Measurements from ENCODE around the gene FBLN1.
"Not testable (repeated sequence)": the region's sequence is repeated elsewhere in the genome, so short reads cannot be mapped to it uniquely, and the experiment has no call there.

FBLN1 gene

GRCh38 chr22:45524157-45524556 is 21.5 kb downstream of the FBLN1 start:
- H3K27ac Mint-ChIP-seq, result no peak overlapping the region
- H3K36me3 Mint-ChIP-seq, result no peaks in the 10 kb centered on the region
- H3K9me3 Mint-ChIP-seq (ENCODE audit: low read depth), result no peaks in the 10 kb centered on the region
- H3K27me3 Mint-ChIP-seq, result no peaks in the 10 kb centered on the region
- no peaks in the 10 kb centered on the region for H3K4me1 Mint-ChIP-seq (ENCODE audit: low read depth)
- no peak overlapping the region for H3K4me3 Mint-ChIP-seq

DNA sequence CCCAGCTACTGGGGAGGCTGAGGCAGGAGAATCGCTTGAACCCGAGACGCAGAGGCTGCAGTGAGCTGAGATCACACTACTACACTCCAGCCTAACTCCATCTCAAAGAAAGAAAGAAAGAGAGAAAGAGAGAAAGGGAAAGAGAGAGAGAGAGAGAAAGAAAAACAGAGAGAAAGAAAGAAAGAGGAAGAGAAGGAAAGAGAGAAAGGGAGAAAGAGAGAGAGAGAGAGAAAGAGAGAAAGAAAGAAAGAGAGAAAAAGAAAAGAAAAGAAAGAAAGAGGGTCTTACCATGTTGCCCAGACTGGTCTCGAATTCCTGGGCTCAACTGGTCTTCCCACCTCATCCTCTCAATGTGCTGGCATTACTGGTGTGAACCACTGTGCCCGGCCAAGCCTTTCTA is 22.3 kb downstream of the FBLN1 start:
- Mint-ChIP-seq H3K9me3 (ENCODE audit: low read depth) (no peaks in the 10 kb centered on the region), H3K27me3 (no peaks in the 10 kb centered on the region), H3K27ac (no peak overlapping the region), H3K36me3 (no peaks in the 10 kb centered on the region), H3K4me3 (no peak overlapping the region), H3K4me1 (ENCODE audit: low read depth) (no peaks in the 10 kb centered on the region)

DNA sequence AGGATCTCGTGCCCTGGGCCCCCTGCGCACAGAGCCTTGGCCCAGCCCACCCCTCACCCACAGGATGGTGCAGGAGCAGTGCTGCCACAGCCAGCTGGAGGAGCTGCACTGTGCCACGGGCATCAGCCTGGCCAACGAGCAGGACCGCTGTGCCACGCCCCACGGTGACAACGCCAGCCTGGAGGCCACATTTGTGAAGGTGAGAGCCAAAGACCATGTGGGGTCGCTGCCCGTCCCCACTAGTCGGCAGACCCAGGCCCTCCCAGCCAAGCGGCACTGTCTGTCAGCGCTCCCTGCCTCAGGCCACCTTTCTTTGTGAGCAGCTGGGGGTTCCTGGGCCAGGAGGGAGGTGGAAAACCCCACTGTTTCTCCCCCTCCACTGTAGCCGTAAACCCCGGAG is 22.8 kb downstream of the FBLN1 start:
- no peaks in the 10 kb centered on the region for H3K9me3 Mint-ChIP-seq (ENCODE audit: low read depth)
- no peaks in the 10 kb centered on the region for H3K36me3 Mint-ChIP-seq
- H3K4me3 Mint-ChIP-seq, result no peak overlapping the region
- H3K27me3 Mint-ChIP-seq, result no peaks in the 10 kb centered on the region
- H3K4me1 Mint-ChIP-seq (ENCODE audit: low read depth), result no peaks in the 10 kb centered on the region
- no peak overlapping the region for H3K27ac Mint-ChIP-seq

GRCh38 chr22:45526281-45526680 is 23.6 kb downstream of the FBLN1 start:
- no peaks in the 10 kb centered on the region for H3K36me3 Mint-ChIP-seq
- no peak overlapping the region for H3K27ac Mint-ChIP-seq
- no peaks in the 10 kb centered on the region for H3K4me1 Mint-ChIP-seq (ENCODE audit: low read depth)
- H3K27me3 Mint-ChIP-seq, result no peaks in the 10 kb centered on the region
- H3K9me3 Mint-ChIP-seq (ENCODE audit: low read depth), result no peaks in the 10 kb centered on the region
- no peak overlapping the region for H3K4me3 Mint-ChIP-seq

DNA sequence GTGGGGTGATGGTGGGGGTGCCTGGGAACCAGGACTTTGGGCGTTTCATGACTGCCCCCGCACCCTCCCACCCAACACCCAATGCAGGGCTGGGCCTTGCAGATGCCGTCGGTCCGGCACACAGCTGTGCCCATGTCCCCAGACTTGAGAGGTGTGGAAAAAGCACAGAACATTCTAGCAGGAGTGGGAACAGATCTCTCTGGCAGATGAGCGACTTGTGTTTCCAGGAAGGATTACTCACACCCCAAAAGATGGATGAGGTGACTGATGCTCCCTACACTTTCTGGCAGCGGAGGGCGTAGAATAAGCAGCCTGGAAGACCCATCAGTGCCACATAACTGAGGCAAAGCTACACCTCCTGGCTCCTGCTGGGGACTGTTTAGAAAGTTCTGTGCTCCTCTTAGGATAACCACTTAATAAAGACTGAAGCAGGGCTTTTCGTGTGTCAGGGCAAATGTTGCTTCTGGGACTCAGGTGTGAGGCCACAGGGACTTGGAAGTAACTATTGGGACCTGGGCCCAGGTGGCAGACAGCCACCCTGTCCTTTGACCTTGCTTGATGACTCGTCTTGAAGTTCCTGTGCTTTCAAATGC is 24.2 kb downstream of the FBLN1 start:
- H3K4me3 Mint-ChIP-seq, result no peak overlapping the region
- H3K27me3 Mint-ChIP-seq, result no peaks in the 10 kb centered on the region
- no peaks in the 10 kb centered on the region for H3K9me3 Mint-ChIP-seq (ENCODE audit: low read depth)
- no peak overlapping the region for H3K27ac Mint-ChIP-seq
- no peaks in the 10 kb centered on the region for H3K4me1 Mint-ChIP-seq (ENCODE audit: low read depth)
- no peaks in the 10 kb centered on the region for H3K36me3 Mint-ChIP-seq

- Mint-ChIP-seq H3K4me3 (no peak overlapping the region), H3K4me1 (ENCODE audit: low read depth) (no peaks in the 10 kb centered on the region), H3K9me3 (ENCODE audit: low read depth) (no peaks in the 10 kb centered on the region), H3K36me3 (no peaks in the 10 kb centered on the region), H3K27ac (no peak overlapping the region), H3K27me3 (no peaks in the 10 kb centered on the region)
Measured at GRCh38 chr22:45527456-45527855, 24.8 kb downstream of the FBLN1 start.

DNA sequence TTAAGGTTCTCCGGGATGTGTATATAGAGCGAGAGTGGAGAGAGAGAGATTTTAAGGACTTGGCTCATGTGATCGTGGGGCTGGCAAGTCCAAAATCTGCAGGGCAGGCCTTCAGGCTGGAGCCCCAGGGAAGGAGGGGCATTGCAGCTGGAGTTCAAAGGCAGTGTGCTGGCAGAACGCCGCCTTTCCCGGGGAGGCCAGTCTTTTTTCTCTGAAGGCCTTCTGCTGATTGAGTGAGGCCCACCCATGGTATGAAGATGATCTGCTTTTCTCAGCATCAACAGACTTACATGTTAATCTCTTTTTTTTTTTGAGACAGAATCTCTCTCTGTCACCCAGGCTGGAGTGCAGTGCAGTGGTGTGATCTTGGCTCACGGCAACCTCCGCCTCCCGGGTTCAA is 25.4 kb downstream of the FBLN1 start:
- no peak overlapping the region for H3K27ac Mint-ChIP-seq
- no peak overlapping the region for H3K4me3 Mint-ChIP-seq
- no peaks in the 10 kb centered on the region for H3K4me1 Mint-ChIP-seq (ENCODE audit: low read depth)
- no peaks in the 10 kb centered on the region for H3K9me3 Mint-ChIP-seq (ENCODE audit: low read depth)
- H3K36me3 Mint-ChIP-seq, result no peaks in the 10 kb centered on the region
- no peaks in the 10 kb centered on the region for H3K27me3 Mint-ChIP-seq

- Mint-ChIP-seq H3K4me1 (ENCODE audit: low read depth) (no peaks in the 10 kb centered on the region), H3K27me3 (no peaks in the 10 kb centered on the region), H3K9me3 (ENCODE audit: low read depth) (no peaks in the 10 kb centered on the region), H3K36me3 (no peaks in the 10 kb centered on the region), H3K4me3 (no peak overlapping the region), H3K27ac (no peak overlapping the region)
Measured at GRCh38 chr22:45529105-45529504, 26.4 kb downstream of the FBLN1 start.

DNA sequence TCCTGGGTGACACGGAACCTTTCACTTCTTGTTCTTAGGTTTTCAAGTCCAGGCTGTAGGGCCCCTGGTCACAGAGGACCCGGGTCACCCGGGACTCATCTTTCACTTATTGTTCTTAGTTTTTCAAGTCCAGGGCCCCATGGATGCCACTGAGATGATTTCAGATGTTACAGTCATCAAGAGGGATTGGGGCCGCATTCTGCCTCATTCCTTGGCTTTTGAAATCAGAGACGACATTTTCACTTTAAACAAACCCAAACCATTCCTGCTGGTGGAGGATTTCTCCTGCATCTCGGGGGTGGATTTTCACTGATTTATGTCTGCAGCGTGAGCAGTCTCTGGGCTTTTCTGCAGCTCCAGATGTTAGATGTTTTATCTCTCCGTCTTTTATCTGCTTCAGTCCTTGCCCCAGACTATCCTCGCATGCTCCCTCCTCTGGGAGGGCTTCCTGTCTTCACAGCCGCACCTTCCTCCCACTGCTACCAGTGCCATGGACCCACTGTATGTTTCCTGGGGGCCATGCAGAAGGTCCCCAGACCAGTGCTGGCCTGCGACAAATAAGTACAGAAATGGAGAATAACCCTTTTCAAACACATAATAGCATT is 27.4 kb downstream of the FBLN1 start:
- Mint-ChIP-seq H3K27ac (no peak overlapping the region), H3K36me3 (no peaks in the 10 kb centered on the region), H3K27me3 (no peaks in the 10 kb centered on the region), H3K9me3 (ENCODE audit: low read depth) (no peaks in the 10 kb centered on the region), H3K4me3 (no peak overlapping the region), H3K4me1 (ENCODE audit: low read depth) (no peaks in the 10 kb centered on the region)

DNA sequence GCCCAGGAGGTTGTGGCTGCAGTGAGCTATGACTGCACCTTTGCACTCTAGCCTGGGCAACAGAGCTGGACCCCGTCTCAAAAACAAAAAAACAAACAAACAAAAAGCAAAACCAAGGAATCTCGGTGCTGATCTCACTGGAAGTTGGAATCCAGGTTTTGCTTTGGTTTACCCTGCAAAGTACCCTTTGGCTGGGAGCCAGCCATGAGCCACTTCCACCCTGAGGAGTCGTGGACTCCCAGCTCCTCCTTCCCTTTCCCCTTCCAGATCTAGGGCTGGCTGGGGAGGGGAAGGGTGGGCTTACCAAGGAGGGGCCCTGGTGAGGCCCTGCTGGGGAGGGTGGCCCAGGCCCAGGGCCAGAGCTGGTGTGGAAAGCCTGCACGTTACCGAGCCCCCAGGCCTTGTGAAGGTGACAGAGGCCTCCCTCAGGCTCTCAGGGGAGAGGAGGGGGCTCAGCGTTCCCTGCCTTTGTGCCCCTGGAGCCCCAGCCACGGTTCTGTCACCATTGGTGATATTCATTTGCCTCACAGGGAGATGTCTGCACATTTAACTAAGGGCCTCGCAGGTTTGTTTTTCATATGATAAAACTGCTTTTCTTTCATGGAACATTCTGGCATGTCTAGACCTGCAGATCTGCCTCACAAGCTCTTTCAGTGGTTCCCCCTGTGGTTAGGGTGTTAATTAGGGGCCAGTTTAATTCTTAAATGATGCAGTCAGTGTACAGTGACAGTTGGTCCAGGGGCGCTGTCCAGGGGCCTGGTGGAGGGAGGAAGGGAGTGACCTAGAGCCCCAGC is 29.0 kb downstream of the FBLN1 start:
- H3K4me3 Mint-ChIP-seq, result no peak overlapping the region
- no peaks in the 10 kb centered on the region for H3K36me3 Mint-ChIP-seq
- no peak overlapping the region for H3K27ac Mint-ChIP-seq
- H3K27me3 Mint-ChIP-seq, result no peaks in the 10 kb centered on the region
- H3K9me3 Mint-ChIP-seq (ENCODE audit: low read depth), result no peaks in the 10 kb centered on the region
- H3K4me1 Mint-ChIP-seq (ENCODE audit: low read depth), result no peaks in the 10 kb centered on the region

- no peak overlapping the region for H3K4me3 Mint-ChIP-seq
- H3K4me1 Mint-ChIP-seq (ENCODE audit: low read depth), result no peaks in the 10 kb centered on the region
- H3K27ac Mint-ChIP-seq, result no peak overlapping the region
- no peaks in the 10 kb centered on the region for H3K36me3 Mint-ChIP-seq
- H3K27me3 Mint-ChIP-seq, result no peaks in the 10 kb centered on the region
- no peaks in the 10 kb centered on the region for H3K9me3 Mint-ChIP-seq (ENCODE audit: low read depth)
Measured at GRCh38 chr22:45532235-45532631, 29.6 kb downstream of the FBLN1 start.

DNA sequence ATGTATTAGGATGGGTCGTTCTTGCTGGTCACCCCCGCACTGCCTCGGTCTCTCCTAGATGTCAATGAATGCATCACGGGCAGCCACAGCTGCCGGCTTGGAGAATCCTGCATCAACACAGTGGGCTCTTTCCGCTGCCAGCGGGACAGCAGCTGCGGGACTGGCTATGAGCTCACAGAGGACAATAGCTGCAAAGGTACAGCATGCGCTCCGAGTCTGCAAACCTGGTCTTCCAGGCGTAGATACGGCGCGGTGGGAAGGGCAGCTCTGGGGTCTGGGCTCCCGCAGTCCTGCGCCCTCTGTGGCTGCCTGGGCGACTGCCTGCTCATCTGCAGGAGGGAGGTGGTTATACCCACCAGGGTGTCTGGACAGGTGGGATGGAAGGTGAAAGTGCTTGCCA is 31.0 kb downstream of the FBLN1 start:
- no peak overlapping the region for H3K4me3 Mint-ChIP-seq
- H3K36me3 Mint-ChIP-seq, result no peaks in the 10 kb centered on the region
- H3K9me3 Mint-ChIP-seq (ENCODE audit: low read depth), result no peaks in the 10 kb centered on the region
- no peaks in the 10 kb centered on the region for H3K4me1 Mint-ChIP-seq (ENCODE audit: low read depth)
- no peak overlapping the region for H3K27ac Mint-ChIP-seq
- no peaks in the 10 kb centered on the region for H3K27me3 Mint-ChIP-seq

DNA sequence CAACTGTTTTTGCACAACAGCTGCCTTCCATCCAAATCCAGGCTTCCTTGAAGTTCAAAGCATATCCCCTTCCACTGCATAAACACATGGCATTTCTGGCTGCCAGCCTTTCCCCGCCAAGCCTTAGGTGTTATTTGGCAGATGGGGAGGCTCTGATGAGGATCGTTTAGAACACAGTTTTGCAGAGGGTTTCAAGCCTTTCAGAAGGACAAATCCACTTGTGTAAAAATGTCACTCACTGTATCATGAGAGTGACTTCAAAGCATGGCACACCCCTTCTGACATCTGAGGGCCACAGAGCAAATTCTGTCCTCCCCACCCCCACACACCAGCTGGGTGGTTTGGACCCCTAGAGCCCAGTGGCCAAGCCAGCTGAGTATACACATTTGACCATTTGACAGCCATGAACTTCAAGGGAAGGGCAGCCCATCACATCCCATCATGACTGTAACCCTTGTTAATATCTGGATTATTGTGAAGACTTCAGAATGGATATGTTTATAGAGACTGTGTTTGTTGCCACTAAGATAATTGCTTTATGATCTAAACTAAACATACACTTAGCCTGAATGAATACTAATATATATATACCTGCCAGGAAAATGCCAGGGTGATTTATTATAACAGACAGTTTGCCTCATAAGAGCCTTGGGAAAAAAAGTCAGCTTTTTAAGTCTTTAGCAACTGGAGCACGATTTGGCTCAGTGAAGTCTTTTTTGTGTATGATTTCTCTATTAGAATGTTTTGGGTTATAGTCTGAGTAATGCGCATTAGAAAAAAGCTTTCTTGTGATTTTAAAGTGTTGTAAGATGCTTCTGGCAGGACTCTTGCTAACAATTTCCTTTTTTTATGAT is 31.9 kb downstream of the FBLN1 start:
- H3K4me3 Mint-ChIP-seq, result no peak overlapping the region
- no peaks in the 10 kb centered on the region for H3K27me3 Mint-ChIP-seq
- H3K27ac Mint-ChIP-seq, result no peak overlapping the region
- H3K36me3 Mint-ChIP-seq, result no peaks in the 10 kb centered on the region
- no peaks in the 10 kb centered on the region for H3K9me3 Mint-ChIP-seq (ENCODE audit: low read depth)
- H3K4me1 Mint-ChIP-seq (ENCODE audit: low read depth), result no peaks in the 10 kb centered on the region

GRCh38 chr22:45535290-45535689 is 32.6 kb downstream of the FBLN1 start:
- H3K36me3 Mint-ChIP-seq, result no peaks in the 10 kb centered on the region
- H3K27me3 Mint-ChIP-seq, result no peaks in the 10 kb centered on the region

GRCh38 chr22:45535835-45536234 is 33.2 kb downstream of the FBLN1 start:
- not testable (repeated sequence) for H3K27ac Mint-ChIP-seq; H3K4me3 Mint-ChIP-seq; H3K36me3 Mint-ChIP-seq; H3K4me1 Mint-ChIP-seq (ENCODE audit: low read depth); H3K27me3 Mint-ChIP-seq; H3K9me3 Mint-ChIP-seq (ENCODE audit: low read depth)

More at GRCh38 chr22:45535290-45535689, 32.6 kb downstream of the FBLN1 start:
- Mint-ChIP-seq H3K4me3 (no peak overlapping the region), H3K27ac (no peak overlapping the region), H3K4me1 (ENCODE audit: low read depth) (no peaks in the 10 kb centered on the region), H3K9me3 (ENCODE audit: low read depth) (no peaks in the 10 kb centered on the region)

Measured in activated naive CD8-positive, alpha-beta T cell (primary cell).